ENCODE data around the gene ST7. TPM values are rescaled to one million over a fixed set of nuclear protein-coding genes. Genes with fewer than 3 reads are reported as not detected.

The ST7 gene
- total and polyA plus RNA-seq, 2 donors (not counting 1 experiment from before 2014, with no cell fraction given) = 2.3 to 4.6 TPM

DNA sequence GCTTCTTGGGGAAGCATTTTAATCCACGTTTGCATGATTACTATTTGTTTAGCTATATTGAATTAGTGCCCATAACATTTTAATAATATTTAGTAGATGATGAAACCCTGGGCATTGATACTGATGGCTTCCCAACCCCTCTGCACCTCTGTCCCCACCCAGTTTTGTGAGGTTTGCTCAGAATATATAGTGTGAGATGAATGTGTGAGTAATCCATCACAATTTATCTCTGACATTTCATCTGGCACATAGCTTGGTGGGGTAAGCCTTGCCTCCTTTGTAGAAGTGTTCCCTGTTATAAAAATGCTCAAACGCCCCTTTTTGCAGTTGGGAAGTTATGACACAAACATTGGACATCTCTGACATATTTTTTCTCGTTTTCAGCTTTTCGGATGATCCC, 265.4 kb downstream of the ST7 start:
- ATAC-seq (ENCODE audit: low read depth) = no peak
- POLR2A ChIA-PET = no interaction called here
- H3K27me3 ChIP-seq (replicated peaks in 1 of 4; ENCODE audit: control extremely low read depth in 1 of 4, control insufficient read depth in 3 of 4, insufficient read depth in 4 of 4, low read length in 3 of 4) = no peaks in the 10 kb centered on the region
- no peak for DNase-seq
- TF ChIP-seq, protein P1, sequence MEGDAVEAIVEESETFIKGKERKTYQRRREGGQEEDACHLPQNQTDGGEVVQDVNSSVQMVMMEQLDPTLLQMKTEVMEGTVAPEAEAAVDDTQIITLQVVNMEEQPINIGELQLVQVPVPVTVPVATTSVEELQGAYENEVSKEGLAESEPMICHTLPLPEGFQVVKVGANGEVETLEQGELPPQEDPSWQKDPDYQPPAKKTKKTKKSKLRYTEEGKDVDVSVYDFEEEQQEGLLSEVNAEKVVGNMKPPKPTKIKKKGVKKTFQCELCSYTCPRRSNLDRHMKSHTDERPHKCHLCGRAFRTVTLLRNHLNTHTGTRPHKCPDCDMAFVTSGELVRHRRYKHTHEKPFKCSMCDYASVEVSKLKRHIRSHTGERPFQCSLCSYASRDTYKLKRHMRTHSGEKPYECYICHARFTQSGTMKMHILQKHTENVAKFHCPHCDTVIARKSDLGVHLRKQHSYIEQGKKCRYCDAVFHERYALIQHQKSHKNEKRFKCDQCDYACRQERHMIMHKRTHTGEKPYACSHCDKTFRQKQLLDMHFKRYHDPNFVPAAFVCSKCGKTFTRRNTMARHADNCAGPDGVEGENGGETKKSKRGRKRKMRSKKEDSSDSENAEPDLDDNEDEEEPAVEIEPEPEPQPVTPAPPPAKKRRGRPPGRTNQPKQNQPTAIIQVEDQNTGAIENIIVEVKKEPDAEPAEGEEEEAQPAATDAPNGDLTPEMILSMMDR (IDR thresholded peaks at IDR 0.05) = no peak
- TF ChIP-seq EZH2 (IDR thresholded peaks at IDR 0.05; ENCODE audit: borderline replicate concordance, insufficient read depth, low read depth, low read length, poor library complexity, severe bottlenecking) = no peak
- no peaks in the 10 kb centered on the region for H3K4me1 ChIP-seq (ENCODE audit: control insufficient read depth in 2 of 2, insufficient read depth in 2 of 2, low read length in 2 of 2)
- Mint-ChIP-seq H3K4me1 (no peaks in the 10 kb centered on the region), H3K27ac (no peak overlapping the region), H3K9me3 (ENCODE audit: insufficient read depth) (no peaks in the 10 kb centered on the region), H3K27me3 (no peaks in the 10 kb centered on the region), H3K4me3 (no peak overlapping the region)
- CTCF ChIA-PET = no interaction called here
- no peak overlapping the region for H3K9ac ChIP-seq (ENCODE audit: low read length)
- no peak overlapping the region for H2AFZ ChIP-seq (ENCODE audit: insufficient read depth, low read depth, low read length, poor library complexity, severe bottlenecking)
- H3K4me2 ChIP-seq (replicated peaks; ENCODE audit: low read depth, low read length, poor library complexity, severe bottlenecking) = no peak overlapping the region
- 80% methylated on average over 1 of the region's 4 CpGs for WGBS (ENCODE audit: insufficient coverage)
- no peaks in the 10 kb centered on the region for H4K20me1 ChIP-seq (ENCODE audit: control insufficient read depth, insufficient read depth, low read length, poor library complexity, severe bottlenecking)
- H3K79me2 ChIP-seq (ENCODE audit: control insufficient read depth, insufficient read depth, low read length) = no peaks in the 10 kb centered on the region
- no peaks in the 10 kb centered on the region for H3K36me3 ChIP-seq (replicated peaks in 1 of 2; ENCODE audit: control extremely low read depth in 1 of 2, control insufficient read depth in 1 of 2, extremely low read depth in 1 of 2, insufficient read depth in 2 of 2, low read length in 1 of 2)
- H3K4me3 ChIP-seq (ENCODE audit: control extremely low read depth in 1 of 5, extremely low read depth in 1 of 5, insufficient read depth in 1 of 5, low read depth in 2 of 5, low read length in 4 of 5) = no peak overlapping the region
- intact Hi-C loops (cut with micrococcal nuclease) = no loop called here
- no peak overlapping the region for H3K27ac ChIP-seq (ENCODE audit: low read length in 2 of 2)
- H3K9me3 ChIP-seq (ENCODE audit: control extremely low read depth in 1 of 3, control insufficient read depth in 2 of 3, insufficient read depth in 1 of 3, low read length in 2 of 3) = no peaks in the 10 kb centered on the region

DNA sequence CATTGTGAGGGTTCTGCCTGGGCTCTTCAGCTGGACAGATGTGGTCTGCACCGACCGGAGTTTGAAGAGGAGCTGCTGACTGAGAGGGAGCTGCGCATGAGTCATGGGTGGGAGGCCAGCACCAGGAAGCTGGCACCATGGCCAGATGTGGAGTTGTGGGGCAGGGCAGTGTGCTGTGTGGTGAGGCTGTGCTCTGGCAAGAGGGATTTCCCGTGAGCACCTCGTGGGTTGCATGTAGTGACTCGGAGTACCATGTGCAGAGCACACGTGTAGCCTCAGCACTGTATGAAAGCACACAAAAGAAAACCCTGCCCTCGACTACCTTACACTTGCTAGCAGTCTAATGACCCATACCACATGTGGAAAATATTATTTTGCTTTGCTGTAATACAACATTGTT, 266.2 kb downstream of the ST7 start:
- no peaks in the 10 kb centered on the region for H3K4me1 Mint-ChIP-seq
- H3K27ac Mint-ChIP-seq = no peak overlapping the region
- intact Hi-C loops (cut with micrococcal nuclease) = no loop called here
- H3K27me3 Mint-ChIP-seq = no peaks in the 10 kb centered on the region
- Histone ChIP-seq H3K36me3 (replicated peaks in 1 of 2; ENCODE audit: control extremely low read depth in 1 of 2, control insufficient read depth in 1 of 2, extremely low read depth in 1 of 2, insufficient read depth in 2 of 2, low read length in 1 of 2) (no peaks in the 10 kb centered on the region), H3K9ac (ENCODE audit: low read length) (no peak overlapping the region), H3K4me2 (replicated peaks; ENCODE audit: low read depth, low read length, poor library complexity, severe bottlenecking) (no peak overlapping the region), H3K9me3 (ENCODE audit: control extremely low read depth in 1 of 3, control insufficient read depth in 2 of 3, insufficient read depth in 1 of 3, low read length in 2 of 3) (no peaks in the 10 kb centered on the region), H4K20me1 (ENCODE audit: control insufficient read depth, insufficient read depth, low read length, poor library complexity, severe bottlenecking) (no peaks in the 10 kb centered on the region), H3K4me3 (ENCODE audit: control extremely low read depth in 1 of 5, extremely low read depth in 1 of 5, insufficient read depth in 1 of 5, low read depth in 2 of 5, low read length in 4 of 5) (no peak overlapping the region), H2AFZ (ENCODE audit: insufficient read depth, low read depth, low read length, poor library complexity, severe bottlenecking) (no peak overlapping the region), H3K27me3 (replicated peaks in 1 of 4; ENCODE audit: control extremely low read depth in 1 of 4, control insufficient read depth in 3 of 4, insufficient read depth in 4 of 4, low read length in 3 of 4) (no peaks in the 10 kb centered on the region), H3K27ac (ENCODE audit: low read length in 2 of 2) (no peak overlapping the region), H3K4me1 (ENCODE audit: control insufficient read depth in 2 of 2, insufficient read depth in 2 of 2, low read length in 2 of 2) (no peaks in the 10 kb centered on the region), H3K79me2 (ENCODE audit: control insufficient read depth, insufficient read depth, low read length) (no peaks in the 10 kb centered on the region)
- ATAC-seq (ENCODE audit: low read depth) (no peak), DNase-seq (no peak)
- 96% methylated on average over 7 of the region's 8 CpGs for WGBS (ENCODE audit: insufficient coverage)
- TF ChIP-seq, protein P1 (IDR thresholded peaks at IDR 0.05) = no peak
- TF ChIP-seq EZH2 (IDR thresholded peaks at IDR 0.05; ENCODE audit: borderline replicate concordance, insufficient read depth, low read depth, low read length, poor library complexity, severe bottlenecking) = no peak
- no peaks in the 10 kb centered on the region for H3K9me3 Mint-ChIP-seq (ENCODE audit: insufficient read depth)
- POLR2A ChIA-PET = no interaction called here
- H3K4me3 Mint-ChIP-seq = no peak overlapping the region
- CTCF ChIA-PET = no interaction called here
